Measurements from ENCODE around the gene DNAAF3. TPM values are rescaled to one million over a fixed set of nuclear protein-coding genes. Genes with fewer than 3 reads are reported as not detected.
A peak's percentile ranks its signal among the peaks of the same experiment; 100 is the strongest.

The DNAAF3 gene
- total RNA-seq, 1 experiment from 2014 or later = 13.1 TPM

DNA sequence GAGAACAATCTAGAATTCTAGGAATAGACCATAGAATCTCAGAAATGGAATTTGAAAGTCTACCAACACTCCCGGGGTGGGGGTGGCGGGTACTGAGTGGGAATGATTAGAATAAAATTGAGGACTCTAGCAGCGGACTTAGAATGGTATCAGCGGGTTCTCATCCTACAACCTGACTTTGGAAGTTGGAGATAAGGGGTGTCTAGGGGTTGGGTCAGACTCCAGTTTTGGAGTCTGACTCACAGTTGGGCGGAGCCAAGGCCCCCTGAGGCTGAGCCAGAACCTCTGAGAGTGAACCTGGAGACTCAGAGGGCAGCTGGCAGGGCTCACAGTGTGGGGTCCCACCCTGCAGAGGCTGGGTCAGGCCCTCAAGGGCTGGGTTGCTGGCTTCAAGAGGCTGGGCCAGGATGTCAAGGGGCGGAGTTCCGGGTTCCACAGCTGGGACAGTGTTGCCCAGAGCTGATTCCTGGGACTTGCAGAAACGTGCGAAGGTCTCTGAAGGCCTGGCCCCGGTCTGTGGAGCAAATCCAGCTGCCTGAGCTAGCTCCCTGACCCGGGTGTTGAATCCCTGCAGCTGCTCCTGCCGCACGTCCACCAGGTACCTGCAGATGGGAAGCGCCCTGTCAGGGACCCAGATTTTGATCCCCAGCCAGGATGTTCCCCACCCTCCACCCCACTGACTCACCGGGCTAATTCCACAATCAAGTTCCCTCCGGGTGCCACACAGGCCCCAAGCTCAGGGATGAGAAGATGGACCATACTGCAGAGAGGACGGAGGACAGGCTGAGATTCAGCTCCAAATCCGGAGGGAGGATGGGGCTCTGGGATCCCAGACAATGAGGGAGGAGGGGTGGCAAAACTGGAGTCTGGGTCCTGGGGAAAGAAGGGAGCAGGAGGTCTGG lies 7.3 kb downstream of the DNAAF3 start:
- CTCF ChIA-PET = interaction anchor here (0.6 to 2.5 kb wide), 5 partner anchors 16 to 457 kb away, joined by 3 to 13 read pairs (median 5); partner anchors contain the start of genes KMT5C and UBE2S
- no peak for TF ChIP-seq CTCF (IDR thresholded peaks at IDR 0.05; ENCODE audit: unreplicated experiment)
- Mint-ChIP-seq H3K27ac (ENCODE audit: unreplicated experiment) (no peak overlapping the region), H3K4me1 (ENCODE audit: low read depth, unreplicated experiment) (peaks cover 24% of the 10 kb centered on the region), H3K27me3 (ENCODE audit: unreplicated experiment) (peaks cover 29% of the 10 kb centered on the region), H3K36me3 (ENCODE audit: insufficient read depth, unreplicated experiment) (peaks cover 41% of the 10 kb centered on the region), H3K9me3 (ENCODE audit: low read depth, unreplicated experiment) (no peaks in the 10 kb centered on the region), H3K4me3 (ENCODE audit: low read depth, unreplicated experiment) (no peak overlapping the region)
- peak; percentile 59 for DNase-seq
- intact Hi-C loops (cut with micrococcal nuclease; ENCODE audit: unreplicated experiment) = no loop called here
- no TSS peak for BruUV-seq (replicated peaks)

DNA sequence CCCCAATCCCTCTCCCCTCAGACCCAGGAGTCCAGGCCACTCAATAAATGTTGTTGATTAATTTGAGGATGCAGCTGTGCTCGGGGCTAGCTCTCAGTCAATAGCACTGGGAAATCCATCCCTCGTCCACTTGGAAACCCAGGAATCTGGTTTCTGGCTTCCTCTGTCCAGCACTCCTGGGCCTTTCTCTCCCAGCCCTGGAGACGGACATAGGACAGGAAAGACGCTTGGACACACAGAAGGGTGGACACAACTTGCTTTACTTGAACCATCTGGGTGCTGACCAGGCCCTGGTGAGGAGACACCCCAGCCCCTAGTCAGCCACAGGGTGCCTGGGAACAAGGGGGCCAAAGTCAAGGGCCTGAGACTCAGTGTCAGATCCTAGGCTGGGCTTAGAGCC lies 8.0 kb downstream of the DNAAF3 start:
- intact Hi-C loops (cut with micrococcal nuclease; ENCODE audit: unreplicated experiment) = no loop called here
- CTCF ChIA-PET = no interaction called here
- Mint-ChIP-seq H3K9me3 (ENCODE audit: low read depth, unreplicated experiment) (no peaks in the 10 kb centered on the region), H3K27me3 (ENCODE audit: unreplicated experiment) (peaks cover 29% of the 10 kb centered on the region), H3K4me1 (ENCODE audit: low read depth, unreplicated experiment) (peaks cover 24% of the 10 kb centered on the region), H3K36me3 (ENCODE audit: insufficient read depth, unreplicated experiment) (peaks cover 41% of the 10 kb centered on the region), H3K27ac (ENCODE audit: unreplicated experiment) (no peak overlapping the region), H3K4me3 (ENCODE audit: low read depth, unreplicated experiment) (no peak overlapping the region)
- BruUV-seq (replicated peaks) = no TSS peak
- no peak for TF ChIP-seq CTCF (IDR thresholded peaks at IDR 0.05; ENCODE audit: unreplicated experiment)
- no peak for DNase-seq

- intact Hi-C loops (cut with micrococcal nuclease; ENCODE audit: unreplicated experiment) = no loop called here
- Mint-ChIP-seq H3K4me3 (ENCODE audit: low read depth, unreplicated experiment) (peak within 1 kb of the TSS; percentile 55), H3K9me3 (ENCODE audit: low read depth, unreplicated experiment) (no peaks in the 10 kb centered on the region), H3K36me3 (ENCODE audit: insufficient read depth, unreplicated experiment) (peaks cover 41% of the 10 kb centered on the region), H3K27ac (ENCODE audit: unreplicated experiment) (no peak within 1 kb of the TSS), H3K4me1 (ENCODE audit: low read depth, unreplicated experiment) (peaks cover 24% of the 10 kb centered on the region), H3K27me3 (ENCODE audit: unreplicated experiment) (peaks cover 29% of the 10 kb centered on the region)
- no peak for TF ChIP-seq CTCF (IDR thresholded peaks at IDR 0.05; ENCODE audit: unreplicated experiment)
- no peak for DNase-seq
- CTCF ChIA-PET = interaction anchor here (0.6 to 1.0 kb wide), 2 partner anchors 8 to 11 kb away, joined by 3 read pairs; no protein-coding TSS in a partner anchor
- no TSS peak for BruUV-seq (replicated peaks)
Observed at GRCh38 chr19:55157064-55157908, 9.1 kb downstream of the DNAAF3 start, which contains the start of gene TNNI3. Gene TNNI3 (minus strand): TSS chr19:55157732. CDS start chr19:55157589, 143 bp downstream.

All from Calu3 (cell line).